SH-SY5Y (cell line): ENCODE data around the gene CSRP2.

Source experiments
- GATA2 ChIP-seq: IDR thresholded peaks from 2 replicates; pipeline ENCODE4 v1.6.1; 2011; ENCODE audit warnings: mild to moderate bottlenecking, low read depth, low read length
- GATA3 ChIP-seq: IDR thresholded peaks from 2 replicates; pipeline ENCODE4 v1.6.1; 2011; ENCODE audit warnings: low read depth, mild to moderate bottlenecking, low read length, moderate library complexity

Gene CSRP2

DNA sequence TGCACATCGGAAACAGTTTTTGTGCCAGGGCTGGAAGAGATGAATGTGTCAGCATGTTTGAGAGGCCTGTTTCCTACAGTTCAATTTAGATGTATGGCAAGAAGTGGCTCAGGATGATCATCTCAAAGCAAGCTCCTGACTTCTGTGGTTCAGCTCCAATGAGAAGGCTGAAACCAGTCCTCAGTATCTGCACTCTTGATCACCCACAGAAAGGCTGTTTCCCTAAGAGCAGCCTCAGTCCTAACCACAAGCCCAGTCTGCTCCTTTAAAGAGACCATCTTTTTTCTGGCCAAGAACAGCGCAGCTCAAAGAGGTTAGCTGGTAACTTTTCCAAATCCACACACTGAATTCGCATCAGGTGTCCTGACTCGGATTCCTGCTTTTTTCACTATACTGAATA lies 19.2 kb downstream of the CSRP2 start:
- TF ChIP-seq GATA3 (no peak), GATA2 (no peak)

DNA sequence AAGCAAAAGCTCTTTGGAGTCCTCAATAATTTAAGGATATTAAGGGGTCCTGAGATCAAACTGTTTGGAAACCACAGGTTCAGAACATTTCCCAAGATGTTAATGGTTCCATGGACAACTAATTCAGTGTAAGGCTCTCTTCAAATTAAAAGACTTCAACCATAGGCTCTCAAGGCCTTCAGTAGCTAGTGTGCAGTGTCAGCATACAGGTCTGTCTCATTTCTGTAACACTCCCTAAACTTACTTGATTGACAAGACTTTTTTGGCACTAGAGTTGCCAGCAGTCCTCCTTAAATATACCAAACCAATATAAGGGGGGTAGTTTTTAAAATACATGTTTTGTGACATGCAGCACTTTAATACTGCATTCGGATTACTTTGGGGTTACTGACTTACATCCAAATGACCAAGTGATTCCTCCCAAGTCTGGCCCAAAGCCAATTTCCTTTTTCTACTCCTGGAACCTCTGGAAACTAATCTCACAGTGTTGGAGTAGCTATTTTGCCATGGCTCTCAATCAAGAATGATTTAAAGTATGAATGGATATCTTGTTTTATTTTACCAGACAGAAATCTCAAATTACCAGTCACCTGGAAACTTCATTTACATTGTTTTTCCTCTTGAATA lies 22.7 kb downstream of the CSRP2 start:
- TF ChIP-seq GATA3: no peak
- no peak for TF ChIP-seq GATA2

DNA sequence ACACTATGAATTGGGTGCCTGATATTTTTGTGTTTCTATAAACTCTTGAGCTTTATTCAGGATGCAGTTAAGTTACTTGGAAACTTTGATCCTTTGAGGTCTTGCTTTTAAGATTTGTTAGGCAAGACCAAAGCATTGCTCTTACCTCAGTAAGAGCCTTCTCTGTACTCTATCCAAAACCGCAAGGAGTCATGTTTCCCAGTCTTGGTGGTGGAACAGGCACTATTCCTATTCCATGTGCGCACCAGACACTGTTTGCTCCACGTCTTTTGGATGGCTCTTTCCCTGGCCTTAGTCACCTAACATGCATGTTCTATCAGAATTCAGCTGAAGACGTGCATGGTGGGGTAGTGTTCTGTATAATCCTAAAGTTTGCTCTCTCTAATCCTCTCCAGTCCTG lies 23.5 kb downstream of the CSRP2 start:
- TF ChIP-seq GATA3: no peak
- no peak for TF ChIP-seq GATA2

DNA sequence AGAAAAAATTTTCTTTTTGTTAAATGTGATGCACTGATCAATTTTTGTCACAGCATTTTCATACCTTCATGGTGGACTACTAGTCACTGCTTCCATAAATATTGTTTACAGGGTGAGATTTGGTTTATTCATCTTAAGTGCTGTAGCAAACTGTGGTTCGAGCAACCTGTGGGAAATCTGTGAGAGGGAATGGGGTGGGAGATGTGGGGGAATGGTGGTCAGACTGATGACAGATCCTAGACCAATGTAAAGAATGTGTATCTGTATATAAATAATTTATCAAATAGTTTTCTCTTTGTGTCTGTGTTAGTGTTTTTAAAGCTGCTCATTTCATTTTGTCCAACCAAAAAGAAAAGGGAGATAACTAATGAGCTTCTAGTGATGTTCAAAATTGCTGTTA lies 26.7 kb downstream of the CSRP2 start:
- TF ChIP-seq GATA3: no peak
- no peak for TF ChIP-seq GATA2

DNA sequence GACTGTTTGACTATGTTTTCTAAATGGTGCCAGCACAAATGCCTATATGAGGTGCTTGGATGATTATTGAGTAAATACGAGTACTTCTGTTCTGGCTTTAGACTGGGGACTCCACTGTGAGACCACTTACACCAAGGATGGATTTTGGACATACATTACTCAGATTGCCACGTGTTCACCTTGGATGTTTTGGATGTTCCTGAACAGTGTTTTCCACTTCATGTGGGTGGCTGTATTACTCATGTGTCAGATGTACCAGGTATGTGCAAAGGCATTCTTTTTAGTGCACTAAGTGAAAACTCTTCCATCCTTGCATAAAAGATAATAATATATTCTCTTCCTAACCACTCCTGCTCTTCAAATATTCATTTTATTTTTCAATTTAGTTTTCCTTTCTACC lies 30.7 kb downstream of the CSRP2 start:
- no peak for TF ChIP-seq GATA3
- no peak for TF ChIP-seq GATA2

DNA sequence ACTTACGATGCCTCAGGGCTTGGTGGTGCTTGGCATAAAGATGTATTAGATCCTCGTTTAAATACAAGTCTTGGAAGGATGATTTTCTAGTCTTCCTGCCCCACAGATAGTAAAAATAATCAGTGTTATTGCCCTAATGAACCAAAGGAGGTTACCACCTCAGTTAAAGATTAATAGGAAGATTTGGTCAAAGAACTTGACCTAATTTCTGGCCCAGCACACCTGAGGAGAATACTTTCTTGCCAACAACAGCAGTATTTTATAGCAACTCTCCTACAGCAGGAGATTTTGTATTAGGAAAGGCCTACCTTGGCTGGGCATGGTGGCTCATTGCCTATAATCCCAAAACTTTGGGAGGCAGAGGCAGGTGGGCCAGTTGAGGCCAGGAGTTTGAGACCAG lies 31.6 kb downstream of the CSRP2 start:
- TF ChIP-seq GATA2 (no peak), GATA3 (no peak)

DNA sequence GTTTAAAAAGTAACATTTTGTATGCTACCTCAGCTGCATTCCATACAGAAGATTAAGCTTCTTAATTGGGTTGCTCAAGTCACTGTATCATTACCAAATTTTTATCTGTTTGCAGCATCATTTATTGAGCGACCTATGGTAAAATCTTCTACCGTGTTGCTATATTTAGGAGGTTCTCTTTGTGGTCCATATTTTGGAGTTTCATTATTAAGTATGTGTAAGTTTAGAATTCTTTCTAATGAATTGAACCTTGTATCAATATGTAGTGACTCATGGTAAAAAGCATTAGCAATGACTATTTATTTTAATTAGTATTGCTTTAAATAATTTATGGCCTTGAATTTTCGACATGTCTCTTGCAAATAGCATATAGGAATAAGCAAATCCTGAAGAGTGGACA lies 42.2 kb downstream of the CSRP2 start:
- TF ChIP-seq GATA3: no peak
- TF ChIP-seq GATA2: no peak

DNA sequence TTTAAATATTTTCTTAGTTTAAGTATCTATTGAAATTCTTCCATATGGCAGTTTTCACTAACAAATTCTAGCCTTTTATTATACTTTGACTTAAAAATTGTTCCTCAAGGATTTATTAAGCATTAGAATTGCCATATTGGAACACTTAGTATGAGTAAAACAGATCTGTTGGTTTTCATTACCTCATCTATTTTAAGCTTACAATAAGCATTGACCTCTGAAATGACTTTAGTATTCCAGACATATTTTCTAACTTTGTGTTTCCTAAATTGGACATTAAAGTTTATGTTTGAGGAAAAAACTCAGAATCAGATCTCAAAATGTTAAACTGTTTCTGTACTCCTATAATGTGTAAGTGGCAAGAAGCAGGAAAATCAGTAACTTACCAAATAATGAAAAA lies 48.4 kb downstream of the CSRP2 start:
- no peak for TF ChIP-seq GATA2

DNA sequence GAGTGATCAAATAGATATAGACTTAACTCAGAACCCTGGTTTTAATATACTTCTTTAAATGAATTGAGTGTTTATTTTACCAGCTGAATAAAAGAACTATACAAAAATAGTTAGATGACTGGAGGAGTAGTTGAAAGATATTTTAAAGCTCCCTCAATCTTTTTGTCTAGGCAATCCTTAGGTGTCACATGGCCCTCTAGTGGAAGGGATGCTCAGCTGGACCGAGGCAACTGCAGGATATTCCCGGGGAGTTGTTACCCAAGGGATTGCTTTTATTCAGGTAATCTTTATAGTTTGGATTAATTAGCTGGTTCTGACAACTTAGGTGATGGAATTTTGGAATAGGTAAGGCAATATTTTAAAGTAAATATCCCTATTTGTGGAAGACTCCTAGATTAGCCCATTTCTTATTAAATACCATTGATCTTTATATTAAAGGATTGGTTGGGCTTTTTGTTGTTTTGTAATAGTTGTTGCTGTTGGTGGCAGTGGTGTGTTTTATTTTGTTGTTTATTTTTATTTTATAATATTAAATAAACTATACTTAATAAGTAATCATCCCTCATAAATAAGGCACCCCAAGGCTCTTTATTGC lies 57.8 kb downstream of the CSRP2 start:
- TF ChIP-seq GATA3 (no peak), GATA2 (no peak)

DNA sequence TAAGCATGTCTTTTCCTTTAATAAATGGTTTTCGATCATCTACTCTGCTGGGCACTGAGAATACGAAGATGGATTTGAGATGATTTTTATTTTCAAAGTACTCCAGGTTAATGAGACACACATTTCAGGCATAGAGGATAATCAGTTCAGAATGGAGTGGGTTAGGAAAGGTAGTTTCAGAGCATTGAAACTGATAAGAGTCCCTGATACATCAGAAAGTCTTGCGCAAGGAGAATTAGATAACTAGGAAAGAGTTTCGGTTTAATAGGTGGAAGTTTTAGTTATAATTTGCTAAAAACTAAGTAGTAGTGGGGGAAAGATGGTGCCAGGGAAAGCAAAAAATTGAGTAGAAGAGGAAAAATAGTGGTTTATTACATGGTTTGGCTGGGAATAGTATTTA lies 64.8 kb downstream of the CSRP2 start:
- TF ChIP-seq GATA2 (no peak), GATA3 (no peak)

DNA sequence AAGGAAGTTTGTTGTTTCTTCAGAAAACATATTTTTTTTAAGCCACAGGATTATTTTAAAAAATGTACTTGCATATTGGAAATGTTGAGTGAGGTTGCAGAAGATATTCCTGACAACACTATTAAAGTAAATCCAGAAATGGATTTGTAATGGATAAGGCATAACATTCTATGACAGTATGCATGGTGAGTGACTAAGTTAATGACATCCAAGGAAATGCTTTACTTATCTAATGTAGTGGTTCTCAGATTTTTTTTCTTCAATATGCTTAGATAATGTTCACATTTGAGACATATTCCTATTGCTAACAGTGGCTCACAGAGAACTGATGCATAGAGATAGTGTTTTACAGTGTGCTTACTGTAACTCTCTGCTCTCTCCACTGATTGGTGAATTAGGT lies 65.6 kb downstream of the CSRP2 start:
- no peak for TF ChIP-seq GATA3
- TF ChIP-seq GATA2: no peak

DNA sequence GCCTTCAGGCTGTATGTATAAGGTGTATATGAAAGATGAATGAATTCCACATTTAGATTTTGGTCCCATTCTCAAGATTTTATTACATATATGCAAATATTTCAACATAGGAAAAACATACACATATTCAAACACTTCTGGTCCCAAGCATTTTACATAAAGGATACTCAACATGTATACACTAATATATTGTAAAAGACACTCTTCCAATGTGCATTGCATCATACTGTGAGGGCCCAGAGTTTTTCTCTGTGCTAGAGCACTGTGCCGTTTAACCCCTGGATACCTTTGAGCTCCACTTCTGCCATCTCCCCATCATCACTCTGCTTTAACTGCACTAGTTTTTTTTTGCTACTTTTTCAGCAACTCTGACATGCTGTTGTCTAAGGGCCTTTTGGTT lies 66.8 kb downstream of the CSRP2 start:
- TF ChIP-seq GATA3 (no peak), GATA2 (no peak)

DNA sequence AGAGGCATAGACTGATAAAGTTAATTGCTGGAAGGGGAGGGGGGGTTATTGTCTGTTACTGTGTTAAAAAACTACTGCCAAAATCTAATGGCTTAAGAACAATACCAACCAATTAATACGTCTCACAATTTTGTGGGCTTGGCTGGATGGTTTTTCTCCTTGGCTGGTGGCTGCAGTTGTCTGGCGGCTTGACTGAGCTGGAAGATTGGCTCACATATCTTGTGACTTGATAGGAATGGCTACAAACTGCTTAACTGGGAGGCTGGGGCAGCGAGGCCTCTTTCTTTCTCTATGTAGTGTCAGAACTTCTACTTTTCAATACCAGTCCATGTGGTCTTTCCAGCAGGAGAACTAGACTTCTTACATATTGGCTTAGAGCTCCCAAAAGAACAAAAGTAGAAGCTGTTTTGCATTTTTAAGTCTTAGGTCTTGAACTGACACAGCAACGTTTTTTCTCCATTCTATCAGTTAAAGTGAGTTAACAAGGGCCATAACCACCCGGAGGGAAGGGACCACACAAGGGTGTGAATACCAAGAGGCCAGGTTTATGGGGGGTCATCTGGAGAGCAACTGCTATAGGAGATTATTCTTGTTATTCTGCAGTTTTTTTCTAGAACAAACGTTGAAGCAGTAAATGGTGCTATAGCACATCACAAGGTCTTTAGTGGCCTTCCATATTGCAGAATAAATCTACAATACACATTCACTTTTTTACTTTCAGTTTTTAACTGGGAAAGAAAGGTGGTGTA lies 68.0 kb downstream of the CSRP2 start:
- TF ChIP-seq GATA3 (no peak), GATA2 (no peak)
